PC-9 (cell line): ENCODE data around the gene HIC1. TPM values are rescaled to one million over a fixed set of nuclear protein-coding genes. Genes with fewer than 3 reads are reported as not detected.
A peak's percentile ranks its signal among the peaks of the same experiment; 100 is the strongest.

Experiments
- BruUV-seq: library from RNA; stranded (reverse); fragments of 400-500 nt; replicated peaks from 2 replicates; lab custom pipeline; 2021; lab: Mats Ljungman, UMichigan
- CTCF ChIA-PET: fragments of 300-600 bp; sonication (Branson Sonifier 250); formaldehyde crosslinking; loops from one replicate; lab custom pipeline; 2022; ENCODE audit warnings: antibody characterized with exemption; lab: Charles Lee
- POLR2A ChIA-PET: fragments of 300-600 bp; sonication (Branson Sonifier 250); formaldehyde crosslinking; loops from one replicate; lab custom pipeline; 2022; ENCODE audit warnings: antibody characterized with exemption; ENCODE audit not compliant: unreplicated experiment; lab: Charles Lee
- DNase-seq, 2 experiments: peaks; one replicate each; pipeline versions ENCODE4 v3.0.0 to v3.0.0-alpha.2; 2015 to 2022; ENCODE audit warnings: mixed read lengths in 1 of 2
- H2AFZ ChIP-seq: fragments of 200-600 bp; sonication (generic); 2 replicates; pipeline ENCODE4 v1.8.1; 2017; ENCODE audit warnings: antibody characterized with exemption
- H3F3A ChIP-seq: fragments of 200-600 bp; sonication (generic); 2 replicates; pipeline ENCODE4 v1.8.1; 2017; ENCODE audit warnings: antibody characterized with exemption, mild to moderate bottlenecking, low read depth; ENCODE audit not compliant: insufficient read depth
- H3K27ac ChIP-seq: fragments of 200-600 bp; sonication (generic); 2 replicates; pipeline ENCODE4 v1.6.1; 2016; ENCODE audit warnings: mixed run types
- H3K27me3 ChIP-seq: fragments of 200-600 bp; sonication (generic); 2 replicates; pipeline ENCODE4 v1.6.1; 2016; ENCODE audit warnings: low read depth, mixed run types; ENCODE audit not compliant: insufficient read depth
- H3K36me3 ChIP-seq: fragments of 200-600 bp; sonication (generic); 2 replicates; pipeline ENCODE4 v1.6.1; 2016; ENCODE audit warnings: low read depth, mixed run types
- H3K4me1 ChIP-seq: fragments of 200-600 bp; sonication (generic); replicated peaks from 2 replicates; pipeline ENCODE4 v1.6.1; 2016; ENCODE audit warnings: mixed run types; ENCODE audit not compliant: insufficient read depth
- H3K4me2 ChIP-seq: fragments of 200-600 bp; sonication (generic); 2 replicates; pipeline ENCODE4 v1.6.1; 2017; ENCODE audit warnings: mixed run types
- H3K4me3 ChIP-seq: fragments of 200-600 bp; sonication (generic); 2 replicates; pipeline ENCODE4 v1.6.1; 2016; ENCODE audit warnings: mixed run types
- H3K79me2 ChIP-seq: fragments of 200-600 bp; sonication (generic); 2 replicates; pipeline ENCODE4 v1.6.1; 2017; ENCODE audit warnings: low read depth, mixed run types
- H3K9me2 ChIP-seq: fragments of 200-600 bp; sonication (generic); 2 replicates; pipeline ENCODE4 v1.8.1; 2017; ENCODE audit warnings: mild to moderate bottlenecking; ENCODE audit not compliant: insufficient read depth
- H3K9me3 ChIP-seq: fragments of 200-600 bp; sonication (generic); 2 replicates; pipeline ENCODE4 v1.8.1; 2016; ENCODE audit warnings: low read depth; ENCODE audit not compliant: insufficient read depth
- H4K20me1 ChIP-seq: fragments of 200-600 bp; sonication (generic); 2 replicates; pipeline ENCODE4 v1.8.1; 2017; ENCODE audit not compliant: insufficient read depth
- CTCF ChIP-seq: fragments of 200-600 bp; sonication (generic); conservative IDR thresholded peaks from 2 replicates; pipeline ENCODE4 v1.6.1; 2017; ENCODE audit warnings: mixed run types, antibody characterized with exemption, mild to moderate bottlenecking, moderate library complexity
- EZH2 ChIP-seq: fragments of 200-600 bp; sonication (generic); IDR thresholded peaks from 2 replicates; pipeline ENCODE4 v1.8.0; 2017; ENCODE audit warnings: antibody characterized with exemption, low read depth
- intact Hi-C: fragments of 100-400 bp; cut with micrococcal nuclease; formaldehyde crosslinking; loops from one replicate; pipeline ENCODE4 v1.10.0; 2022; ENCODE audit not compliant: unreplicated experiment
- total RNA-seq: library from RNA; stranded (reverse); gene quantifications from 2 replicates; pipeline ENCODE4 v1.2.3, GENCODE V29; 2021

The HIC1 gene
- total RNA-seq, 1 experiment from 2014 or later: 0.63 TPM

GRCh38 chr17:2020721-2021120 is 34.2 kb upstream of the HIC1 start:
- ChIA-PET POLR2A (no interaction called here), CTCF (no interaction called here)
- intact Hi-C loops: no loop called here

GRCh38 chr17:2022647-2023240 is 32.2 kb upstream of the HIC1 start:
- no TSS peak for BruUV-seq
- no peak overlapping the region for H2AFZ ChIP-seq
- no peaks in the 10 kb centered on the region for H3K9me2 ChIP-seq
- no peaks in the 10 kb centered on the region for H3K36me3 ChIP-seq
- H3K27me3 ChIP-seq: peaks cover 42% of the 10 kb centered on the region
- H3K27ac ChIP-seq: no peak overlapping the region
- H4K20me1 ChIP-seq: no peaks in the 10 kb centered on the region
- TF ChIP-seq EZH2 (no peak), CTCF (no peak)
- H3K4me2 ChIP-seq: no peak overlapping the region
- intact Hi-C loops: no loop called here
- peaks cover 16% of the 10 kb centered on the region; the same call in 1 of the 2 replicates for H3F3A ChIP-seq
- H3K9me3 ChIP-seq: no peaks in the 10 kb centered on the region
- no peak overlapping the region for H3K4me3 ChIP-seq
- peaks cover 7% of the 10 kb centered on the region; the same call in 1 of the 2 replicates for H3K4me1 ChIP-seq
- CTCF ChIA-PET: no interaction called here
- DNase-seq: peak in 1 of 2 experiments; percentile 29
- no peaks in the 10 kb centered on the region for H3K79me2 ChIP-seq
- POLR2A ChIA-PET: no interaction called here

More at GRCh38 chr17:2020721-2021120, 34.2 kb upstream of the HIC1 start:
- no peak for TF ChIP-seq CTCF
- TF ChIP-seq EZH2: no peak
- Histone ChIP-seq H3K27ac (no peak overlapping the region), H3K4me1 (peaks cover 7% of the 10 kb centered on the region; the same call in 1 of the 2 replicates), H3K79me2 (no peaks in the 10 kb centered on the region), H3K36me3 (no peaks in the 10 kb centered on the region), H3F3A (0 out of 2 replicates have a peak, but pooled peaks cover 9% of the 10 kb centered on the region), H4K20me1 (no peaks in the 10 kb centered on the region), H3K9me3 (no peaks in the 10 kb centered on the region), H2AFZ (no peak overlapping the region), H3K27me3 (peaks cover 41% of the 10 kb centered on the region), H3K4me2 (no peak overlapping the region), H3K9me2 (no peaks in the 10 kb centered on the region), H3K4me3 (no peak overlapping the region)
- no TSS peak for BruUV-seq
- peak in 1 of 2 experiments; percentile 19 for DNase-seq

- BruUV-seq: no TSS peak
- Histone ChIP-seq H3K4me1 (peaks cover 7% of the 10 kb centered on the region; the same call in 1 of the 2 replicates), H3K36me3 (no peaks in the 10 kb centered on the region), H3K4me3 (no peak overlapping the region), H3K9me2 (no peaks in the 10 kb centered on the region), H3K27ac (no peak overlapping the region), H3K27me3 (peaks cover 42% of the 10 kb centered on the region), H4K20me1 (no peaks in the 10 kb centered on the region), H3F3A (peaks cover 16% of the 10 kb centered on the region; the same call in 1 of the 2 replicates), H2AFZ (no peak overlapping the region), H3K79me2 (no peaks in the 10 kb centered on the region), H3K9me3 (no peaks in the 10 kb centered on the region), H3K4me2 (no peak overlapping the region)
- ChIA-PET CTCF (interaction anchor here (0.6 kb wide), 1 partner anchor 154 kb away, joined by 8 read pairs; no protein-coding TSS in a partner anchor), POLR2A (interaction anchor here (0.6 kb wide), 1 partner anchor 1219 kb away, joined by 10 read pairs; no protein-coding TSS in a partner anchor)
- no peak for DNase-seq
- TF ChIP-seq EZH2: no peak
- TF ChIP-seq CTCF: no peak
- intact Hi-C loops: no loop called here
These were observed 31.6 kb upstream of the HIC1 start for GRCh38 chr17:2023256-2023655.
